ENCODE results near the gene SLC22A23. TPM values are rescaled to one million over a fixed set of nuclear protein-coding genes. Genes with fewer than 3 reads are reported as not detected.

The SLC22A23 gene
- total and polyA plus RNA-seq, 2 of the 4 experiments (the other 2 are of a cell fraction) = 0.72 to 1.6 TPM

DNA sequence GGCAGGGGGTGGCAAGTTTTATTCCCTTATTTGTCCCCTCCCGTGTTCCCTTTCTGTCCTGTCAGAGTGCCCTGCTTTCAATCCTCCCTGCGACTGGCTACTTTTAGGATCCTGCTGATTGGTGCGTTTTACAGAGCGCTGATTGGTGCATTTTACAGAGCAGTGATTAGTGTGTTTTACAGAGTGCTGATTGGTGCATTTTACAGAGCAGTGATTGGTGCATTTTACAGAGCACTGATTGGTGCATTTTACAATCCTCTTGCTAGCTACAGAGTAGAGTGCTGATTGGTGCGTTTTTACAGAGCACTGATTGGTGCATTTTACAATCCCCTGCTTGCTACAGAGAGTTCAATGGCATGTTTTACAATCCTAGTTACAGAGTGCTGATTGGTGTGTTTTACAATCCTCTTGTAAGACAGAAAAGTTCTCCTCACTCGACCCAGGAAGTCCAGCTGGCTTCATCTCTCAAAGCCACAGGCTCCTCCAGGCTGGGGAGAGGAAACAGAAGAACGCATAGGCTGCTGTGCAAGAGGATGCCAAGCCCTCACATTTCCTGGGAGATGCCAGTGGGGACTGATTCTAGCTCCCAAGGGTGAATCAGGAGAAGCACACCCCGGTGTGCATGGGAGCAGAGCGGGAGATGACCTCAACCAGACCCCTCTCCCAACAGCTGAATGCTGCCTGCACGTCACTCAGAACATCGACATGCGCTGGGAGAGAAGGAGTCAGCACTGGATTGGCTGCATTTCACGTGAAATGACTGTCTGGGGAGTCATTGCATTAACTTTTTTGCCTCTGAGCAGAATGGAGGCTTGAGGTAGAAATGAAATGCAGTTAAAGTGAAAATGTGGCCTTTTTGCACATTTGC is 48.3 kb upstream of the SLC22A23 start:
- in situ Hi-C loops (cut with MboI; ENCODE audit: low sequenced_read_pairs) = no loop called here
- Histone ChIP-seq H3K4me2 (ENCODE audit: low read depth, low read length) (no peak overlapping the region), H2AFZ (replicated peaks; ENCODE audit: low read length, poor library complexity) (no peak overlapping the region), H2BK5ac (ENCODE audit: low read depth, low read length, poor library complexity, severe bottlenecking) (no peak overlapping the region), H3K27ac (ENCODE audit: insufficient read depth, low read length) (no peak overlapping the region), H4K8ac (ENCODE audit: low read depth in 2 of 2, low read length in 2 of 2) (no peak overlapping the region), H3K9ac (ENCODE audit: low read depth, low read length) (no peak overlapping the region), H3K27me3 (ENCODE audit: control insufficient read depth, insufficient read depth, low read length) (peaks cover 32% of the 10 kb centered on the region), H3K79me1 (ENCODE audit: low read depth in 1 of 2, low read length in 2 of 2) (no peaks in the 10 kb centered on the region), H3K14ac (replicated peaks; ENCODE audit: low read depth, low read length) (no peak overlapping the region), H3K23ac (ENCODE audit: low read depth, low read length) (no peak overlapping the region), H3K4me3 (ENCODE audit: insufficient read depth, low read depth, low read length) (no peak overlapping the region), H2AK9ac (replicated peaks; ENCODE audit: low read depth, low read length, poor library complexity) (no peak overlapping the region), H3K9me1 (ENCODE audit: insufficient read depth, low read length) (no peaks in the 10 kb centered on the region), H4K20me1 (ENCODE audit: insufficient read depth, low read length) (no peaks in the 10 kb centered on the region), H2BK20ac (ENCODE audit: low read depth, low read length) (no peak overlapping the region), H2AK5ac (ENCODE audit: low read depth, low read length) (no peak overlapping the region), H2BK120ac (ENCODE audit: low read depth, low read length) (no peak overlapping the region), H4K91ac (ENCODE audit: insufficient read depth, low read depth, low read length) (no peak overlapping the region), H3K18ac (ENCODE audit: low read depth, low read length) (no peak overlapping the region), H3K56ac (ENCODE audit: extremely low read depth, insufficient read depth, low read length) (no peak overlapping the region), H3K4ac (ENCODE audit: low read depth, low read length) (no peak overlapping the region), H3K9me3 (ENCODE audit: control insufficient read depth, insufficient read depth, low read length) (no peaks in the 10 kb centered on the region), H2BK15ac (ENCODE audit: low read depth, low read length) (no peak overlapping the region), H3K4me1 (ENCODE audit: control insufficient read depth, insufficient read depth, low read length) (peaks cover 5% of the 10 kb centered on the region; the same call in 1 of the 2 replicates), H3K36me3 (ENCODE audit: control insufficient read depth, insufficient read depth, low read length) (no peaks in the 10 kb centered on the region), H4K5ac (ENCODE audit: low read depth, low read length) (no peak overlapping the region)
- ChIA-PET POLR2A (ENCODE audit: unreplicated experiment) (no interaction called here), CTCF (no interaction called here)
- WGBS, 2 experiments (ENCODE audit: extremely low coverage in 2 of 2, insufficient read length in 1 of 2) = no CpG with 5 or more reads among the region's 13 CpGs
- BruUV-seq (replicated peaks) = no TSS peak
- ATAC-seq (ENCODE audit: low read depth) = no peak
- dilution Hi-C loops (cut with HindIII; ENCODE audit: low sequenced_read_pairs, unreplicated experiment) = no loop called here
- no peak for TF ChIP-seq FOS (IDR thresholded peaks at IDR 0.05; ENCODE audit: low read depth, low read length)
- TF ChIP-seq CHD1 (IDR thresholded peaks at IDR 0.05; ENCODE audit: low read depth, low read length) = no peak
- no peak for TF ChIP-seq MAFK (IDR thresholded peaks at IDR 0.05; ENCODE audit: low read depth, low read length)
- TF ChIP-seq, protein P1, sequence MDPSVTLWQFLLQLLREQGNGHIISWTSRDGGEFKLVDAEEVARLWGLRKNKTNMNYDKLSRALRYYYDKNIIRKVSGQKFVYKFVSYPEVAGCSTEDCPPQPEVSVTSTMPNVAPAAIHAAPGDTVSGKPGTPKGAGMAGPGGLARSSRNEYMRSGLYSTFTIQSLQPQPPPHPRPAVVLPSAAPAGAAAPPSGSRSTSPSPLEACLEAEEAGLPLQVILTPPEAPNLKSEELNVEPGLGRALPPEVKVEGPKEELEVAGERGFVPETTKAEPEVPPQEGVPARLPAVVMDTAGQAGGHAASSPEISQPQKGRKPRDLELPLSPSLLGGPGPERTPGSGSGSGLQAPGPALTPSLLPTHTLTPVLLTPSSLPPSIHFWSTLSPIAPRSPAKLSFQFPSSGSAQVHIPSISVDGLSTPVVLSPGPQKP (IDR thresholded peaks at IDR 0.05; ENCODE audit: borderline replicate concordance, low read depth, low read length) = no peak
- no peak for TF ChIP-seq POLR2A (IDR thresholded peaks at IDR 0.05; ENCODE audit: low read depth, low read length)
- no peak for TF ChIP-seq NFE2L2 (IDR thresholded peaks at IDR 0.05; ENCODE audit: low read depth, low read length)
- TF ChIP-seq RAD21 (IDR thresholded peaks at IDR 0.05; ENCODE audit: low read length) = no peak
- TF ChIP-seq, protein P2, sequence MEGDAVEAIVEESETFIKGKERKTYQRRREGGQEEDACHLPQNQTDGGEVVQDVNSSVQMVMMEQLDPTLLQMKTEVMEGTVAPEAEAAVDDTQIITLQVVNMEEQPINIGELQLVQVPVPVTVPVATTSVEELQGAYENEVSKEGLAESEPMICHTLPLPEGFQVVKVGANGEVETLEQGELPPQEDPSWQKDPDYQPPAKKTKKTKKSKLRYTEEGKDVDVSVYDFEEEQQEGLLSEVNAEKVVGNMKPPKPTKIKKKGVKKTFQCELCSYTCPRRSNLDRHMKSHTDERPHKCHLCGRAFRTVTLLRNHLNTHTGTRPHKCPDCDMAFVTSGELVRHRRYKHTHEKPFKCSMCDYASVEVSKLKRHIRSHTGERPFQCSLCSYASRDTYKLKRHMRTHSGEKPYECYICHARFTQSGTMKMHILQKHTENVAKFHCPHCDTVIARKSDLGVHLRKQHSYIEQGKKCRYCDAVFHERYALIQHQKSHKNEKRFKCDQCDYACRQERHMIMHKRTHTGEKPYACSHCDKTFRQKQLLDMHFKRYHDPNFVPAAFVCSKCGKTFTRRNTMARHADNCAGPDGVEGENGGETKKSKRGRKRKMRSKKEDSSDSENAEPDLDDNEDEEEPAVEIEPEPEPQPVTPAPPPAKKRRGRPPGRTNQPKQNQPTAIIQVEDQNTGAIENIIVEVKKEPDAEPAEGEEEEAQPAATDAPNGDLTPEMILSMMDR (conservative IDR thresholded peaks at IDR 0.05; ENCODE audit: low read depth, low read length) = no peak
- TF ChIP-seq RCOR1 (IDR thresholded peaks at IDR 0.05; ENCODE audit: insufficient replicate concordance, low read length) = no peak
- no peak for TF ChIP-seq CEBPB (IDR thresholded peaks at IDR 0.05; ENCODE audit: low read depth, low read length)
- no peak for TF ChIP-seq SMC3 (IDR thresholded peaks at IDR 0.05; ENCODE audit: low read depth, low read length)
- no peak for TF ChIP-seq MXI1 (IDR thresholded peaks at IDR 0.05; ENCODE audit: borderline replicate concordance, low read depth, low read length)
- no peak for TF ChIP-seq MAZ (IDR thresholded peaks at IDR 0.05; ENCODE audit: borderline replicate concordance, low read depth, low read length)
- TF ChIP-seq, protein P3, sequence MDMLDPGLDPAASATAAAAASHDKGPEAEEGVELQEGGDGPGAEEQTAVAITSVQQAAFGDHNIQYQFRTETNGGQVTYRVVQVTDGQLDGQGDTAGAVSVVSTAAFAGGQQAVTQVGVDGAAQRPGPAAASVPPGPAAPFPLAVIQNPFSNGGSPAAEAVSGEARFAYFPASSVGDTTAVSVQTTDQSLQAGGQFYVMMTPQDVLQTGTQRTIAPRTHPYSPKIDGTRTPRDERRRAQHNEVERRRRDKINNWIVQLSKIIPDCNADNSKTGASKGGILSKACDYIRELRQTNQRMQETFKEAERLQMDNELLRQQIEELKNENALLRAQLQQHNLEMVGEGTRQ (IDR thresholded peaks at IDR 0.05; ENCODE audit: low read depth, low read length) = no peak
- DNase-seq = no peak
- intact Hi-C loops (cut with micrococcal nuclease) = no loop called here
